BJ (cell line): ENCODE results near the gene ATP9A. TPM values are rescaled to one million over a fixed set of nuclear protein-coding genes. Genes with fewer than 3 reads are reported as not detected.

Experiments
- CTCF ChIA-PET: fragments of 350-600 bp; formaldehyde crosslinking; extraction: SDS; loops from one replicate; lab custom pipeline; 2021; ENCODE audit warnings: antibody characterized with exemption, inconsistent platforms; lab: Yijun Ruan, JAX
- POLR2A ChIA-PET: fragments of 300-600 bp; sonication (Branson Sonifier 250); formaldehyde crosslinking; extraction: SDS; loops from one replicate; lab custom pipeline; 2021; ENCODE audit warnings: antibody characterized with exemption; lab: Charles Lee
- DNase-seq: peaks from one replicate; pipeline ENCODE4 v3.0.0-alpha.2; 2011; ENCODE audit warnings: low read depth
- H3K27me3 ChIP-seq: 2 replicates; pipeline ENCODE4 v1.6.0; 2011; ENCODE audit warnings: low read length; ENCODE audit not compliant: control insufficient read depth, insufficient read depth
- H3K36me3 ChIP-seq: 2 replicates; pipeline ENCODE4 v1.5.1; 2011; ENCODE audit warnings: low read length; ENCODE audit not compliant: control insufficient read depth, insufficient read depth
- H3K4me3 ChIP-seq: 2 replicates; pipeline ENCODE4 v1.5.1; 2011; ENCODE audit warnings: low read depth, mild to moderate bottlenecking, control low read depth, low read length
- CTCF ChIP-seq: IDR thresholded peaks from 2 replicates; pipeline ENCODE4 v1.5.1; 2011; ENCODE audit warnings: low read depth, mild to moderate bottlenecking, control low read depth, inconsistent platforms, low read length, moderate library complexity; ENCODE audit not compliant: insufficient read depth
- polyA plus RNA-seq: library from polyadenylated mRNA; depleted of rRNA; stranded (reverse); fragments of >200 nt; gene quantifications from 2 replicates; pipeline ENCODE4 v1.2.3, GENCODE V29; 2011

The ATP9A gene
- polyA plus RNA-seq, 1 experiment = 26.0 TPM

DNA sequence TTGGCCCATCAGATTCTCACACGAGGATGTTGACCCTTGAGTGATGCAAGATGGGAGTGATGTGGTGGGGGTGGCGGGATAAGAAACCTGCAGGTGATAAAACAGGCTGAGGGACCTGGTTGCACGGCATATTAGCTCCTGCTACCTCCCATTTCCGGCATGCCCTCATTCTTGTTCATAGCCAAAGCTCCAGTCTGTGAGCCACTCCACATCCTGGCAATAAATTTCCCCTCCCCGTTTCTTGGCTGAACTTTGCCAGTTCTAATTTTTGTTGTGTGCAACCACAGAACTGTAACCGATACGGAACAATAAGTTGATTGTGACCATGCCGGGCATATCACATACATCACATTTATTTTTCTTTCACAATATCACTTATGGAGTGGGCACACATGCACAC lies 184.1 kb downstream of the ATP9A start:
- no peaks in the 10 kb centered on the region for H3K27me3 ChIP-seq
- no peak for DNase-seq
- no peaks in the 10 kb centered on the region for H3K36me3 ChIP-seq
- TF ChIP-seq CTCF = no peak
- CTCF ChIA-PET = interaction anchor here (1.2 to 2.4 kb wide), 2 partner anchors 10 to 11 kb away, joined by 4 to 11 read pairs; no protein-coding TSS in a partner anchor
- H3K4me3 ChIP-seq = no peak overlapping the region
- POLR2A ChIA-PET = no interaction called here

- no peaks in the 10 kb centered on the region for H3K27me3 ChIP-seq
- no peak for TF ChIP-seq CTCF
- no peak overlapping the region for H3K4me3 ChIP-seq
- POLR2A ChIA-PET = no interaction called here
- CTCF ChIA-PET = interaction anchor here (0.5 to 2.4 kb wide), 3 partner anchors 10 to 126 kb away, joined by 4 to 11 read pairs (median 4); no protein-coding TSS in a partner anchor
- no peak for DNase-seq
- H3K36me3 ChIP-seq = no peaks in the 10 kb centered on the region
Measured at GRCh38 chr20:51583499-51583898, 184.7 kb downstream of the ATP9A start.

- Histone ChIP-seq H3K27me3 (no peaks in the 10 kb centered on the region), H3K36me3 (no peaks in the 10 kb centered on the region), H3K4me3 (no peak overlapping the region)
- no peak for TF ChIP-seq CTCF
- ChIA-PET POLR2A (no interaction called here), CTCF (interaction anchor here (0.5 to 2.4 kb wide), 2 partner anchors 12 to 126 kb away, joined by 4 to 11 read pairs; no protein-coding TSS in a partner anchor)
- DNase-seq = no peak
Measured at GRCh38 chr20:51583073-51583472, 185.1 kb downstream of the ATP9A start.

GRCh38 chr20:51581571-51581970 lies 186.6 kb downstream of the ATP9A start:
- ChIA-PET POLR2A (no interaction called here), CTCF (interaction anchor here (0.9 to 1.7 kb wide), 3 partner anchors 9 to 42 kb away, joined by 3 to 4 read pairs (median 4); no protein-coding TSS in a partner anchor)
- H3K36me3 ChIP-seq = no peaks in the 10 kb centered on the region
- no peak overlapping the region for H3K4me3 ChIP-seq
- H3K27me3 ChIP-seq = no peaks in the 10 kb centered on the region
- TF ChIP-seq CTCF = no peak
- DNase-seq = no peak

GRCh38 chr20:51579137-51579536 lies 189.1 kb downstream of the ATP9A start:
- TF ChIP-seq CTCF = no peak
- ChIA-PET POLR2A (no interaction called here), CTCF (interaction anchor here (0.7 to 1.4 kb wide), 4 partner anchors 12 to 206 kb away, joined by 3 to 4 read pairs (median 3); no protein-coding TSS in a partner anchor)
- Histone ChIP-seq H3K4me3 (no peak overlapping the region), H3K36me3 (no peaks in the 10 kb centered on the region), H3K27me3 (no peaks in the 10 kb centered on the region)
- DNase-seq = no peak
